Measurements from ENCODE around the gene CA11. TPM values are rescaled to one million over a fixed set of nuclear protein-coding genes. Genes with fewer than 3 reads are reported as not detected.

Gene CA11
- total RNA-seq, 1 experiment from 2014 or later: 38.2 TPM

DNA sequence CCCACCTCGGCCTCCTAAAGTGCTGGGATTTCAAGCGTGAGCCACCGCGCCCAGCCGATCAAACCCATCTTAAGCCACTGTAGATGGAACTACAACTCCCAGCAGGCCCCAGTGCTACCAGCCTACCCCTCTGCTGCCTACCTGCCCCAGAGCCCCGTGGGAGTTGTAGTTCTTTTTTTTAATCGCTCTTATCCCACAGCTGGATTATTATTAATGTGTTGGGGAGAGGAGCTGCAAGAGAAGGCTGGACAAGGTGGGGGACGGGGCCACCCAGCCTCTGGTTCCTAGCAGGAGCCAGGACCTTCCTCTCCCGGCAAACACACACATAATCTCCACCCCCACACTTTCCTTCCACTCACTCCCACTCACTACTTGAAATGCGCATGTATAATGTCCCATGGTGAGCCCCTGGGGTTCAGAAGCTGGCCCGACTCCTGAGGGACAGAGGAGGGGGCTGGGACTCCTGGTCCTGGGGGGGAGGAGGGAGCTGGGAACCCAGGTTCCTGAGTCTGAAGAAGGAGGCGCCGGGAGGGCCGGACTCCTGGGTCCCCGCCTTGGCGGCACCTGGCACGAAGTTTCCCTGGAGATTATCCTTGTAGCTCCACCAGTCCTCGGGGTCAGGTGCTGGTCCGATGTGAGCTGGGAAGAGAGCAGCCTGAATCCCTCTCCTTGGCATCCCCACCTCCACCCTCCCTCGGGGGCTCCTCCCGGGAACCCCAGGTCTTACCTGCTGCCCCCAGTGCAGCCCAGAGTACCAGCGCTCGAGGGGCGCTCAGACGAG is 958 bp downstream of the CA11 start:
- Histone ChIP-seq H3K27me3 (replicated peaks; ENCODE audit: insufficient read depth, low read depth, low read length, poor library complexity) (no peaks in the 10 kb centered on the region), H3K9me3 (ENCODE audit: low read depth, low read length, poor library complexity, severe bottlenecking) (no peaks in the 10 kb centered on the region), H3K27ac (ENCODE audit: low read depth, low read length, poor library complexity, severe bottlenecking) (peak overlapping the region; percentile 77), H3K4me1 (ENCODE audit: insufficient read depth, low read length, poor library complexity, severe bottlenecking) (peaks cover 26% of the 10 kb centered on the region), H3K36me3 (ENCODE audit: insufficient read depth, low read length, poor library complexity, severe bottlenecking) (no peaks in the 10 kb centered on the region), H3K4me3 (ENCODE audit: low read depth, low read length, poor library complexity, severe bottlenecking) (peak overlapping the region; percentile 62)
- DNase-seq (ENCODE audit: low spot score): peak; percentile 95
- ChIA-PET CTCF (interaction anchor here (0.6 to 1.8 kb wide), 4 partner anchors 69 to 325 kb away, joined by 3 to 8 read pairs (median 6); no protein-coding TSS in a partner anchor), POLR2A (ENCODE audit: low non-redundant PET) (no interaction called here)
- intact Hi-C loops (cut with micrococcal nuclease; ENCODE audit: unreplicated experiment): loop anchor here (5.0 to 10.0 kb wide), 4 partner anchors 67 to 320 kb away; partner anchors contain the start of genes FTL and HSD17B14
- TF ChIP-seq, protein P1, sequence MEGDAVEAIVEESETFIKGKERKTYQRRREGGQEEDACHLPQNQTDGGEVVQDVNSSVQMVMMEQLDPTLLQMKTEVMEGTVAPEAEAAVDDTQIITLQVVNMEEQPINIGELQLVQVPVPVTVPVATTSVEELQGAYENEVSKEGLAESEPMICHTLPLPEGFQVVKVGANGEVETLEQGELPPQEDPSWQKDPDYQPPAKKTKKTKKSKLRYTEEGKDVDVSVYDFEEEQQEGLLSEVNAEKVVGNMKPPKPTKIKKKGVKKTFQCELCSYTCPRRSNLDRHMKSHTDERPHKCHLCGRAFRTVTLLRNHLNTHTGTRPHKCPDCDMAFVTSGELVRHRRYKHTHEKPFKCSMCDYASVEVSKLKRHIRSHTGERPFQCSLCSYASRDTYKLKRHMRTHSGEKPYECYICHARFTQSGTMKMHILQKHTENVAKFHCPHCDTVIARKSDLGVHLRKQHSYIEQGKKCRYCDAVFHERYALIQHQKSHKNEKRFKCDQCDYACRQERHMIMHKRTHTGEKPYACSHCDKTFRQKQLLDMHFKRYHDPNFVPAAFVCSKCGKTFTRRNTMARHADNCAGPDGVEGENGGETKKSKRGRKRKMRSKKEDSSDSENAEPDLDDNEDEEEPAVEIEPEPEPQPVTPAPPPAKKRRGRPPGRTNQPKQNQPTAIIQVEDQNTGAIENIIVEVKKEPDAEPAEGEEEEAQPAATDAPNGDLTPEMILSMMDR (conservative IDR thresholded peaks at IDR 0.05; ENCODE audit: low read depth, low read length): no peak
- TF ChIP-seq EZH2 (IDR thresholded peaks at IDR 0.05; ENCODE audit: borderline replicate concordance, low read depth, low read length, poor library complexity, severe bottlenecking): no peak
- BruUV-seq (replicated peaks): no TSS peak

DNA sequence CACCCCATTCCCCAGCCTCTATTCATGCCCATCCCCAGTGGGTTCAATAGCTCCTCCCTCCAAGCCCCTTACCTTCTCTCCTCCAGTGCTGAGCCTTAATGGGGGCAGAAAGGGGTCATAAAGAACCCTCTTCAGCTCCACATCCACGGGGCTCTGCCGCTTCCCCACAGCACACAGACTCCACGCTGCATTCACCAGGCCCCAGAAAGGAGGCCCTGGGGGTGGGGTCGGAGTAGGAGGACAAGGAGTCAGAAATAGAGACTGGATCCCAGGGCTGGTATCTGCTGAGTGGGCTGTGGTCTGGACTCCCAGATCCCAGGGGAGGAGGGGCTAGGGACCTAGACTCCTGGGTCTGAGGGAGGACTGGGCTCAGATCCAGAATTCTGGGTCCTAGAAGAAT is 1.6 kb downstream of the CA11 start:
- Histone ChIP-seq H3K27me3 (replicated peaks; ENCODE audit: insufficient read depth, low read depth, low read length, poor library complexity) (no peaks in the 10 kb centered on the region), H3K27ac (ENCODE audit: low read depth, low read length, poor library complexity, severe bottlenecking) (peak overlapping the region; percentile 77), H3K4me1 (ENCODE audit: insufficient read depth, low read length, poor library complexity, severe bottlenecking) (peaks cover 26% of the 10 kb centered on the region), H3K36me3 (ENCODE audit: insufficient read depth, low read length, poor library complexity, severe bottlenecking) (no peaks in the 10 kb centered on the region), H3K4me3 (ENCODE audit: low read depth, low read length, poor library complexity, severe bottlenecking) (peak overlapping the region; percentile 62), H3K9me3 (ENCODE audit: low read depth, low read length, poor library complexity, severe bottlenecking) (no peaks in the 10 kb centered on the region)
- no peak for TF ChIP-seq EZH2 (IDR thresholded peaks at IDR 0.05; ENCODE audit: borderline replicate concordance, low read depth, low read length, poor library complexity, severe bottlenecking)
- TF ChIP-seq, protein P1 (conservative IDR thresholded peaks at IDR 0.05; ENCODE audit: low read depth, low read length): no peak
- CTCF ChIA-PET: no interaction called here
- POLR2A ChIA-PET (ENCODE audit: low non-redundant PET): no interaction called here
- intact Hi-C loops (cut with micrococcal nuclease; ENCODE audit: unreplicated experiment): loop anchor here (10.0 kb wide), 1 partner anchor 320 kb away; the partner anchor contains the start of gene FTL
- DNase-seq (ENCODE audit: low spot score): no peak
- BruUV-seq (replicated peaks): no TSS peak

DNA sequence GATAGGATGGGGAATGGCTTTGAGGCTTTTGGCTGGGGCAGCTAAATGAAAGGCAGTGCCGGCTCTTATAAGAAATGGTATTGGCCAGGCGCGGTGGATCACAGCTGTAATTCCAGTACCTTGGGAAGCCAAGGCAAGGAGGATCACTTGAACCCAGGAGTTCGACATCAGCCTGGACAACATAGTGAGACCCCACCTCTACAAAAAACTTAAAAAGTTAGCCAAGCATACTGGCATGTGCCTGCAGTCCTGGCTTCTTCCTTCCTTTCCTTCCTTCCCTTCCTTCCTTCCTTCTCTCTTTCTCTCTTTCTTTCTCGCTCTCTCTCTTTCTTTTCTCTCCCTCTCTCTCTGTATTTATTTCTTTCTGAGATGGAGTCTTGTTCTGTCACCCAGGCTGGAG is 3.1 kb downstream of the CA11 start:
- H3K9me3 ChIP-seq (ENCODE audit: low read depth, low read length, poor library complexity, severe bottlenecking): no peaks in the 10 kb centered on the region
- no TSS peak for BruUV-seq (replicated peaks)
- DNase-seq (ENCODE audit: low spot score): no peak
- H3K4me3 ChIP-seq (ENCODE audit: low read depth, low read length, poor library complexity, severe bottlenecking): no peak overlapping the region
- TF ChIP-seq, protein P1 (conservative IDR thresholded peaks at IDR 0.05; ENCODE audit: low read depth, low read length): no peak
- no peak for TF ChIP-seq EZH2 (IDR thresholded peaks at IDR 0.05; ENCODE audit: borderline replicate concordance, low read depth, low read length, poor library complexity, severe bottlenecking)
- ChIA-PET CTCF (interaction anchor here (0.6 kb wide), 1 partner anchor 25 kb away, joined by 3 read pairs; no protein-coding TSS in a partner anchor), POLR2A (ENCODE audit: low non-redundant PET) (interaction anchor here (0.6 to 0.7 kb wide), 2 partner anchors 322 to 1541 kb away, joined by 4 to 7 read pairs; no protein-coding TSS in a partner anchor)
- no peaks in the 10 kb centered on the region for H3K27me3 ChIP-seq (replicated peaks; ENCODE audit: insufficient read depth, low read depth, low read length, poor library complexity)
- intact Hi-C loops (cut with micrococcal nuclease; ENCODE audit: unreplicated experiment): loop anchor here (10.0 kb wide), 1 partner anchor 322 kb away; the partner anchor contains the start of gene FTL
- no peaks in the 10 kb centered on the region for H3K36me3 ChIP-seq (ENCODE audit: insufficient read depth, low read length, poor library complexity, severe bottlenecking)
- peaks cover 34% of the 10 kb centered on the region for H3K4me1 ChIP-seq (ENCODE audit: insufficient read depth, low read length, poor library complexity, severe bottlenecking)
- no peak overlapping the region for H3K27ac ChIP-seq (ENCODE audit: low read depth, low read length, poor library complexity, severe bottlenecking)

All from A673 (cell line).